Mesenchymal stem cell (in vitro differentiated cells and primary cell): Measurements from ENCODE around the gene ZEB2.

Source experiments
- DNase-seq: peaks from one replicate; pipeline ENCODE4 v3.0.0-alpha.2; 2013
- H2AFZ ChIP-seq: one replicate; pipeline ENCODE4 v1.6.1; 2013; ENCODE audit warnings: low read depth, mild to moderate bottlenecking, control low read depth, inconsistent platforms, low read length, moderate library complexity
- H2AK5ac ChIP-seq: 2 replicates; pipeline ENCODE4 v1.6.1; 2013; ENCODE audit warnings: low read length, moderate library complexity, mild to moderate bottlenecking, inconsistent platforms; ENCODE audit not compliant: severe bottlenecking
- H2BK120ac ChIP-seq: one replicate; pipeline ENCODE4 v1.6.1; 2013; ENCODE audit warnings: low read depth, mild to moderate bottlenecking, inconsistent platforms, low read length, moderate library complexity
- H2BK12ac ChIP-seq, 2 experiments: one replicate each; pipeline ENCODE4 v1.6.1; 2013; ENCODE audit warnings: inconsistent platforms in 2 of 2, low read length in 2 of 2, mild to moderate bottlenecking in 2 of 2, moderate library complexity in 2 of 2, control low read depth in 1 of 2
- H2BK15ac ChIP-seq: one replicate; pipeline ENCODE4 v1.6.1; 2013; ENCODE audit warnings: mild to moderate bottlenecking, low read depth, inconsistent platforms; ENCODE audit not compliant: poor library complexity, severe bottlenecking
- H2BK5ac ChIP-seq: 2 replicates; pipeline ENCODE4 v1.6.1; 2013; ENCODE audit warnings: low read depth, mild to moderate bottlenecking, low read length, control low read depth, inconsistent platforms; ENCODE audit not compliant: poor library complexity, severe bottlenecking
- H3K14ac ChIP-seq, 2 experiments: one replicate each; pipeline ENCODE4 v1.6.1; 2013; ENCODE audit warnings: inconsistent platforms in 2 of 2, low read length in 2 of 2, control low read depth in 1 of 2, mild to moderate bottlenecking in 1 of 2, moderate library complexity in 1 of 2
- H3K18ac ChIP-seq, 2 experiments: one replicate each; pipeline ENCODE4 v1.6.1; 2013; ENCODE audit warnings: inconsistent platforms in 2 of 2, low read length in 2 of 2, control low read depth in 1 of 2, low read depth in 1 of 2, mild to moderate bottlenecking in 1 of 2
- H3K23ac ChIP-seq, 2 experiments: one replicate each; pipeline ENCODE4 v1.6.1; 2013; ENCODE audit warnings: inconsistent platforms in 2 of 2, low read length in 2 of 2, mild to moderate bottlenecking in 2 of 2, moderate library complexity in 2 of 2, control low read depth in 1 of 2
- H3K27ac ChIP-seq: 2 replicates; pipeline ENCODE4 v1.5.1; 2013; ENCODE audit warnings: mild to moderate bottlenecking, moderate library complexity, low read length, control low read depth, inconsistent platforms; ENCODE audit not compliant: poor library complexity, severe bottlenecking
- H3K27me3 ChIP-seq, 2 experiments: 2 replicates each; pipeline versions ENCODE4 v1.6.1 to v1.7.0; 2013; ENCODE audit warnings: low read length in 2 of 2, mild to moderate bottlenecking in 2 of 2, moderate library complexity in 2 of 2, control low read depth in 1 of 2, inconsistent platforms in 1 of 2; ENCODE audit not compliant: control insufficient read depth in 1 of 2, insufficient read depth in 1 of 2
- H3K36me3 ChIP-seq, 2 experiments: 2 replicates each; pipeline versions ENCODE4 v1.6.1 to v1.7.0; 2013; ENCODE audit warnings: low read length in 2 of 2, control low read depth in 1 of 2, inconsistent platforms in 1 of 2, low read depth in 1 of 2, mild to moderate bottlenecking in 1 of 2; ENCODE audit not compliant: insufficient read depth in 2 of 2, control insufficient read depth in 1 of 2
- H3K4ac ChIP-seq, 2 experiments: one replicate each; pipeline ENCODE4 v1.6.1; 2013; ENCODE audit warnings: inconsistent platforms in 2 of 2, low read length in 2 of 2, mild to moderate bottlenecking in 2 of 2, moderate library complexity in 2 of 2, control low read depth in 1 of 2, low read depth in 1 of 2
- H3K4me1 ChIP-seq: 2 replicates; pipeline ENCODE4 v1.6.1; 2013; ENCODE audit warnings: low read depth, low read length, control low read depth; ENCODE audit not compliant: control insufficient read depth, insufficient read depth
- H3K4me2 ChIP-seq: 2 replicates; pipeline ENCODE4 v1.6.1; 2013; ENCODE audit warnings: low read length, mild to moderate bottlenecking, inconsistent platforms; ENCODE audit not compliant: poor library complexity, severe bottlenecking
- H3K4me3 ChIP-seq, 2 experiments: 2 replicates each; pipeline versions ENCODE4 v1.5.1 to v1.7.0; 2013; ENCODE audit warnings: low read length in 2 of 2, mild to moderate bottlenecking in 2 of 2, control low read depth in 1 of 2, low read depth in 1 of 2; ENCODE audit not compliant: insufficient read depth in 1 of 2
- H3K79me1 ChIP-seq: replicated peaks from 2 replicates; pipeline ENCODE4 v1.6.1; 2013; ENCODE audit warnings: mild to moderate bottlenecking, control low read depth, low read length, inconsistent platforms; ENCODE audit not compliant: poor library complexity, severe bottlenecking
- H3K9ac ChIP-seq: 2 replicates; pipeline ENCODE4 v1.7.0; 2013; ENCODE audit warnings: mild to moderate bottlenecking, low read length, moderate library complexity
- H3K9me3 ChIP-seq: 2 replicates; pipeline ENCODE4 v1.7.0; 2013; ENCODE audit warnings: mild to moderate bottlenecking, low read length; ENCODE audit not compliant: control insufficient read depth
- H4K8ac ChIP-seq: one replicate; pipeline ENCODE4 v1.6.1; 2013; ENCODE audit warnings: inconsistent platforms, mild to moderate bottlenecking, low read length, moderate library complexity
- H4K91ac ChIP-seq: one replicate; pipeline ENCODE4 v1.6.1; 2013; ENCODE audit warnings: mild to moderate bottlenecking, low read length, inconsistent platforms
- WGBS: methylation state at CpG from one replicate; pipeline ENCODE4 v1.1.7; 2013; ENCODE audit warnings: mixed read lengths; 5-methylcytosine and 5-hydroxymethylcytosine counted together

ZEB2 gene

GRCh38 chr2:144548088-144548487, 28.2 kb upstream of the ZEB2 start:
- no peak overlapping the region for H4K91ac ChIP-seq
- no peak overlapping the region for H2AK5ac ChIP-seq

GRCh38 chr2:144547494-144547893, 27.6 kb upstream of the ZEB2 start:
- no peak overlapping the region for H3K4ac ChIP-seq
- no peak overlapping the region for H4K8ac ChIP-seq
- H2BK12ac ChIP-seq: no peak overlapping the region
- no peak overlapping the region for H3K18ac ChIP-seq
- H3K23ac ChIP-seq: no peak overlapping the region
- no peaks in the 10 kb centered on the region for H3K4me1 ChIP-seq
- H3K9me3 ChIP-seq: peaks cover 3% of the 10 kb centered on the region
- no peaks in the 10 kb centered on the region for H3K36me3 ChIP-seq
- H3K4me2 ChIP-seq: no peak overlapping the region
- H2AFZ ChIP-seq: no peak overlapping the region
- H2AK5ac ChIP-seq: no peak overlapping the region
- no peak overlapping the region for H2BK5ac ChIP-seq
- no peak overlapping the region for H2BK120ac ChIP-seq
- no peaks in the 10 kb centered on the region for H3K27me3 ChIP-seq
- H3K27ac ChIP-seq: no peak overlapping the region
- H3K14ac ChIP-seq: no peak overlapping the region
- no peak overlapping the region for H3K4me3 ChIP-seq
- H3K79me1 ChIP-seq: no peaks in the 10 kb centered on the region
- peak overlapping the region; percentile 47 for H3K9ac ChIP-seq
- no peak for DNase-seq
- 93% methylated on average over 5 of the region's 6 CpGs for WGBS
- no peak overlapping the region for H2BK15ac ChIP-seq
- no peak overlapping the region for H4K91ac ChIP-seq

More at GRCh38 chr2:144548088-144548487, 28.2 kb upstream of the ZEB2 start:
- Histone ChIP-seq H3K9ac (peak overlapping the region; percentile 47), H3K36me3 (no peaks in the 10 kb centered on the region), H2BK120ac (no peak overlapping the region), H3K79me1 (no peaks in the 10 kb centered on the region), H4K8ac (no peak overlapping the region), H3K4ac (no peak overlapping the region), H3K27ac (no peak overlapping the region), H2AFZ (no peak overlapping the region), H3K4me1 (no peaks in the 10 kb centered on the region), H3K14ac (no peak overlapping the region), H2BK12ac (no peak overlapping the region), H3K27me3 (no peaks in the 10 kb centered on the region), H3K4me2 (no peak overlapping the region), H3K18ac (no peak overlapping the region), H3K4me3 (peak overlapping the region in 1 of 2 experiments; percentile 35), H2BK5ac (no peak overlapping the region), H2BK15ac (no peak overlapping the region), H3K9me3 (no peaks in the 10 kb centered on the region), H3K23ac (no peak overlapping the region)
- DNase-seq: no peak
- WGBS: no CpG with 5 or more reads among the region's 1 CpG

- no peak overlapping the region for H2AFZ ChIP-seq
- no peaks in the 10 kb centered on the region for H3K4me1 ChIP-seq
- 73% methylated on average over 6 of the region's 6 CpGs for WGBS
- no peak overlapping the region for H3K14ac ChIP-seq
- no peak overlapping the region for H4K91ac ChIP-seq
- H3K27me3 ChIP-seq: no peaks in the 10 kb centered on the region
- H3K18ac ChIP-seq: no peak overlapping the region
- H3K9ac ChIP-seq: no peak overlapping the region
- H3K9me3 ChIP-seq: peaks cover 3% of the 10 kb centered on the region
- H2BK120ac ChIP-seq: no peak overlapping the region
- H3K4ac ChIP-seq: no peak overlapping the region
- H2BK12ac ChIP-seq: peak overlapping the region in 1 of 2 experiments; percentile 24
- no peak overlapping the region for H2BK5ac ChIP-seq
- no peak overlapping the region for H2BK15ac ChIP-seq
- no peaks in the 10 kb centered on the region for H3K36me3 ChIP-seq
- no peaks in the 10 kb centered on the region for H3K79me1 ChIP-seq
- no peak overlapping the region for H3K27ac ChIP-seq
- H3K4me2 ChIP-seq: no peak overlapping the region
- H2AK5ac ChIP-seq: no peak overlapping the region
- no peak for DNase-seq
- no peak overlapping the region for H4K8ac ChIP-seq
- no peak overlapping the region for H3K4me3 ChIP-seq
- no peak overlapping the region for H3K23ac ChIP-seq
These were observed 27.0 kb upstream of the ZEB2 start for GRCh38 chr2:144546933-144547332.

GRCh38 chr2:144545787-144546186, 25.9 kb upstream of the ZEB2 start:
- H3K79me1 ChIP-seq: no peaks in the 10 kb centered on the region
- no peak overlapping the region for H3K9ac ChIP-seq
- H3K4me3 ChIP-seq: no peak overlapping the region
- no peak overlapping the region for H3K14ac ChIP-seq
- H3K27me3 ChIP-seq: no peaks in the 10 kb centered on the region
- no peak for DNase-seq
- H3K27ac ChIP-seq: no peak overlapping the region
- H2BK12ac ChIP-seq: no peak overlapping the region
- H2BK15ac ChIP-seq: no peak overlapping the region
- H2BK5ac ChIP-seq: no peak overlapping the region
- no peaks in the 10 kb centered on the region for H3K4me1 ChIP-seq
- no peak overlapping the region for H4K91ac ChIP-seq
- no peak overlapping the region for H3K23ac ChIP-seq
- peaks cover 3% of the 10 kb centered on the region for H3K9me3 ChIP-seq
- H3K4me2 ChIP-seq: no peak overlapping the region
- H3K4ac ChIP-seq: no peak overlapping the region
- no peak overlapping the region for H2AK5ac ChIP-seq
- H3K36me3 ChIP-seq: no peaks in the 10 kb centered on the region
- H2BK120ac ChIP-seq: no peak overlapping the region
- no peak overlapping the region for H4K8ac ChIP-seq
- WGBS: 97% methylated on average over 2 of the region's 2 CpGs
- no peak overlapping the region for H2AFZ ChIP-seq
- no peak overlapping the region for H3K18ac ChIP-seq
